ENCODE results near the gene CDKAL1. TPM values are rescaled to one million over a fixed set of nuclear protein-coding genes. Genes with fewer than 3 reads are reported as not detected.
"Not testable (repeated sequence)": the region's sequence is repeated elsewhere in the genome, so short reads cannot be mapped to it uniquely, and the experiment has no call there.

The CDKAL1 gene
- total RNA-seq, 1 experiment from 2014 or later: 11.8 TPM

GRCh38 chr6:20919677-20920385 lies 385.6 kb downstream of the CDKAL1 start:
- Mint-ChIP-seq H3K36me3 (ENCODE audit: insufficient read depth, unreplicated experiment) (peaks cover 6% of the 10 kb centered on the region), H3K9me3 (ENCODE audit: unreplicated experiment) (peaks cover 8% of the 10 kb centered on the region), H3K4me3 (ENCODE audit: unreplicated experiment) (no peak overlapping the region), H3K4me1 (ENCODE audit: insufficient read depth, unreplicated experiment) (peaks cover 6% of the 10 kb centered on the region), H3K27ac (ENCODE audit: low read depth, unreplicated experiment) (no peak overlapping the region), H3K27me3 (ENCODE audit: insufficient read depth, unreplicated experiment) (no peaks in the 10 kb centered on the region)
- ChIA-PET CTCF (no interaction called here), POLR2A (interaction anchor here (0.6 kb wide), 1 partner anchor 1981 kb away, joined by 4 read pairs; no protein-coding TSS in a partner anchor)
- BruUV-seq (replicated peaks): no TSS peak
- no peak for TF ChIP-seq CTCF (IDR thresholded peaks at IDR 0.05; ENCODE audit: unreplicated experiment)
- DNase-seq (ENCODE audit: unreplicated experiment): no peak
- intact Hi-C loops (cut with micrococcal nuclease): no loop called here

- no peak for DNase-seq (ENCODE audit: unreplicated experiment)
- no TSS peak for BruUV-seq (replicated peaks)
- intact Hi-C loops (cut with micrococcal nuclease): no loop called here
- peaks cover 6% of the 10 kb centered on the region for H3K36me3 Mint-ChIP-seq (ENCODE audit: insufficient read depth, unreplicated experiment)
- H3K4me1 Mint-ChIP-seq (ENCODE audit: insufficient read depth, unreplicated experiment): no peaks in the 10 kb centered on the region
- H3K27me3 Mint-ChIP-seq (ENCODE audit: insufficient read depth, unreplicated experiment): no peaks in the 10 kb centered on the region
- TF ChIP-seq CTCF (IDR thresholded peaks at IDR 0.05; ENCODE audit: unreplicated experiment): no peak
- H3K4me3 Mint-ChIP-seq (ENCODE audit: unreplicated experiment): no peak overlapping the region
- ChIA-PET POLR2A (no interaction called here), CTCF (no interaction called here)
- no peak overlapping the region for H3K27ac Mint-ChIP-seq (ENCODE audit: low read depth, unreplicated experiment)
- no peaks in the 10 kb centered on the region for H3K9me3 Mint-ChIP-seq (ENCODE audit: unreplicated experiment)
Observed at GRCh38 chr6:20921578-20921977, 387.3 kb downstream of the CDKAL1 start.

- Mint-ChIP-seq H3K9me3 (ENCODE audit: unreplicated experiment) (no peaks in the 10 kb centered on the region), H3K27me3 (ENCODE audit: insufficient read depth, unreplicated experiment) (no peaks in the 10 kb centered on the region), H3K4me1 (ENCODE audit: insufficient read depth, unreplicated experiment) (no peaks in the 10 kb centered on the region), H3K36me3 (ENCODE audit: insufficient read depth, unreplicated experiment) (peaks cover 6% of the 10 kb centered on the region), H3K27ac (ENCODE audit: low read depth, unreplicated experiment) (no peak overlapping the region), H3K4me3 (ENCODE audit: unreplicated experiment) (no peak overlapping the region)
- no peak for DNase-seq (ENCODE audit: unreplicated experiment)
- intact Hi-C loops (cut with micrococcal nuclease): no loop called here
- no TSS peak for BruUV-seq (replicated peaks)
- CTCF ChIA-PET: interaction anchor here (0.6 to 1.1 kb wide), 3 partner anchors 12 to 638 kb away, joined by 3 read pairs; no protein-coding TSS in a partner anchor
- POLR2A ChIA-PET: interaction anchor here (0.6 kb wide), 1 partner anchor 139 kb away, joined by 3 read pairs; no protein-coding TSS in a partner anchor
- TF ChIP-seq CTCF (IDR thresholded peaks at IDR 0.05; ENCODE audit: unreplicated experiment): no peak
Observed at GRCh38 chr6:20922743-20923142, 388.5 kb downstream of the CDKAL1 start.

- H3K4me3 Mint-ChIP-seq (ENCODE audit: unreplicated experiment); H3K27ac Mint-ChIP-seq (ENCODE audit: low read depth, unreplicated experiment); DNase-seq (ENCODE audit: unreplicated experiment); H3K36me3 Mint-ChIP-seq (ENCODE audit: insufficient read depth, unreplicated experiment); intact Hi-C loops (cut with micrococcal nuclease); H3K4me1 Mint-ChIP-seq (ENCODE audit: insufficient read depth, unreplicated experiment); H3K9me3 Mint-ChIP-seq (ENCODE audit: unreplicated experiment); BruUV-seq (replicated peaks); H3K27me3 Mint-ChIP-seq (ENCODE audit: insufficient read depth, unreplicated experiment): not testable (repeated sequence)
- CTCF ChIA-PET: interaction anchor here (0.6 kb wide), 2 partner anchors 10 to 368 kb away, joined by 3 read pairs; no protein-coding TSS in a partner anchor
- POLR2A ChIA-PET: interaction anchor here (0.6 kb wide), 1 partner anchor 17 kb away, joined by 3 read pairs; no protein-coding TSS in a partner anchor
Observed at GRCh38 chr6:20924094-20924493, 389.8 kb downstream of the CDKAL1 start.
